H1 (cell line): Measurements from ENCODE around the gene TSEN54. TPM values are rescaled to one million over a fixed set of nuclear protein-coding genes. Genes with fewer than 3 reads are reported as not detected.

Source experiments
- EGR1 ChIP-seq: IDR thresholded peaks from 2 replicates; pipeline ENCODE4 v1.6.1; 2011; ENCODE audit warnings: low read depth, low read length, borderline replicate concordance
- MAX ChIP-seq: IDR thresholded peaks from 2 replicates; pipeline ENCODE4 v1.6.1; 2012; ENCODE audit warnings: inconsistent platforms
- RFX5 ChIP-seq: IDR thresholded peaks from 2 replicates; pipeline ENCODE4 v1.6.1; 2011; ENCODE audit warnings: low read depth, low read length, improper control_type of control experiment, borderline replicate concordance
- SIN3A ChIP-seq, 2 experiments: IDR thresholded peaks in 1 of 2; conservative IDR thresholded peaks in 1 of 2; 2 replicates each; pipeline ENCODE4 v1.6.1; 2011 to 2012; ENCODE audit warnings: low read length in 2 of 2, improper control_type of control experiment in 1 of 2, low read depth in 1 of 2, mild to moderate bottlenecking in 1 of 2
- TEAD4 ChIP-seq: IDR thresholded peaks from 2 replicates; pipeline ENCODE4 v1.6.1; 2012; ENCODE audit warnings: low read depth, low read length, inconsistent platforms, mixed read lengths
- polyA plus RNA-seq, 7 experiments: library from polyadenylated mRNA; depleted of rRNA in 3 of 7; stranded (reverse) in 5 of 7; unstranded in 2 of 7; fragments of >200 nt in 5 of 7; fragments of 200-250 nt in 2 of 7; gene quantifications; 1 replicate in 5 of 7; 2 replicates in 1 of 7; 4 replicates in 1 of 7; pipeline versions ENCODE4 v1.2.1 to v1.2.3, GENCODE V29; 2011 to 2013; ENCODE audit warnings: missing spikeins in 2 of 7, mixed read lengths in 2 of 7
- total RNA-seq: library from RNA; stranded (reverse); fragmentation: NEBNext Ultra II Directional; extraction: Animal tissue kit (Norgen Biotek cat#: 25700); gene quantifications from 2 replicates; pipeline ENCODE4 v1.2.1, GENCODE V29; 2021

The TSEN54 gene
- total and polyA plus RNA-seq, 2 of the 8 experiments (the other 6 are each of a cell fraction or from before 2014, with no cell fraction given): 43.6 to 60.3 TPM

- TF ChIP-seq EGR1 (no peak), RFX5 (0 out of 2 replicates have a peak, but pooled peaks have one; percentile 22), TEAD4 (no peak), SIN3A (conservative IDR thresholded peaks at IDR 0.05 in 1 of 2, IDR thresholded peaks at IDR 0.05 in 1 of 2; ENCODE audit: low read depth in 1 of 2, low read length in 2 of 2) (no peak; a peak in 1 of 4 replicates), MAX (no peak)
- TF ChIP-seq, all 59 proteins: peak for 2
Measured at GRCh38 chr17:75514299-75514918, 1.9 kb upstream of the TSEN54 start (continued).
